GM21515 (cell line): ENCODE results near the gene MORN1.

Source experiments
- ATAC-seq: cut with Tn5 transposase; IDR thresholded peaks from one replicate; pipeline ENCODE4 v1.9.1; 2021; ENCODE audit not compliant: unreplicated experiment

MORN1 gene

DNA sequence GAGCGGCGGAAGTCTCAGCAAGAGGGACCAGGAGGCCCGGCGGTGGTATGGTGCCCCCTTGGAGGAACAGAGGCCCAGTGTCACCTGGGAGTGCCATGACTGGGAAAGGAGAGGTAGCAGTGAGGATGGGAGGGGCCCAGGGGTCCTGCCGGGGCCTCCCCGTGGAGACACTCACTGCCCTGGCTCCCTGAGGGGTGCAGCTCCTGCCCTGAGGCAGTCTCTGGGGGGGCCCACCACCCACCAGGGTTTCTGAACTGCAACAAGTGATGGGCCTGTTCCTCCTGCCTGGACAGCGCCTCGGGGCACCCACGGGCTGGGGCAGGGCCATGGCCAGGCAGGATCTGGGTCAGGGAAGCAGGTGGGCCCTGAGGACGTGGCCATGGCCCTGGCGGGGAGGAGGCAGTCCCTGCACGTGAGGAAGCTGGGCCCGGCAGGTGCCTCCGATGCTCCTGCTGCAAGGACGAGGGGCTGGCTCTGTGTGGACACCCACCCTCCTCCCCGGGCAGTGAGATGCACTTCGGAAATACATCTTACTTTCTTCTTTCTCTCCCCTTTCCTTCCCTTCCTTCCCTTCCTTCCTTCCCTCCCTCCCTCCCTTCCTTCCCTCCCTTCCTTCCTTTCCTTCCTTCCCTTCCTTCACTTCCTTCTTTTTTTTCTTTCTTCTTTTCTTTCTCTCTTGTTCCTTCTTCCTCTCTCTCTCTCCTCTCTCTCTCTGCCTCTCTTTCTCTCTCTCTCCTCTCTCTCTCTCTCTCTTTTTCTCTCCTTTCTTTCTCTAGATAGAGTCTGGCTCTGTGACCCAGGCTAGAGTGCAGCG is 66.6 kb downstream of the MORN1 start:
- ATAC-seq, result no peak

DNA sequence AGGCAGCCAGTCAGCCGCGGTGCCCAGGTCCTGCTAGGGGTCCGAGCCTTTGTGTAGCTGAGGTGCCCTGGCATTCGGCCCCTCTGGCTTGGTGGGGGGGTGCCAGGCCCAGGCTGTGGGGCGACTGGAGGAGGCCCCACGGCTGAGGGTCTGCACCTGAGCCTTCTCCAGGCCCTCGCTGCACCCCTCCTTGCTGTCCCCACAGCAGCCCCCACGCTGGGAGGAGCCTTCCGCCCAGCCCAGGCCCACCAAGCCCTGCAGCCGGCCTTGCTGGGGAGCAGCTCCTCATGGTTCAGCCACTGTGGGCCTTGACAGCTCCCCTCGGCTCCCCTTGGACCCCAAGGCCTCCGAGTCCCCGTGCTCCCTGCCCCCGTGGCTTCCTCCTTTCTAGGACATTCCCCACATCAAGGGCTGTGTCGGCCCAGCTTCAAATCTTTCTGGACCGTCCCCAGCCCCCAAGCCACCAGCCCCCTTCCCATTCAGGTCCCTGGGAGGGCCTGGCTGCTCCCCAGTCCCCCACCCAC is 67.8 kb downstream of the MORN1 start:
- no peak for ATAC-seq

DNA sequence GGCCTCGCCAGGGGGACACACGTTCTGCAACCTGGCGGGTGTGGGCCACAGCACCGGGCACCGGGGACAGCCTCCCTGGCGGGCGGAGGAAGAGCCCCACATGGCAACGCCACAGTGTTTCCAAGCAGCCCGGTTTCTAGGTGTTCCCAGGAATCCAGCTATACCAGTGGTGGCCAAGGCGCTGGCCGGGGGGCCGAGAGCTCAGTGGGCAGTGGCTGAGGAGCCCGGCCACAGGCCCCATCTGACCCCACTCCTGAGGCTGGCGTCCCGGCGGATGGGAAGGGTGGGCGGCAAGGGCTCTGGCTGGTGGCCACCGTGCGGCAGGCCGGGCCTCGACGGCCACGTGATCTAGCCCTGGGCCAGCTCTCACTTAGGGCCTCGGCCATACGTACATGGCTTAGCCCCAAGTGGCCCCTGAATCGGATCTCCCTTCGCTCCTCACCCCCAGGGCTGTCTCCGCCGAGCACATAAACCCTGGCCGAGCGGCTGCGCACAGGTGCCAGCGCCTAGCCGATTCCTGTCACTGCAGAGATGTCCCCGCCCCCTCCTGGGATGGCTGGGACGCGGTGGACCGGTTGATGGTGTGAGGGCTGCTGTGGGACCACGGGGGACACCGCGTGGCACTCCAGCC is 68.7 kb downstream of the MORN1 start:
- ATAC-seq, result no peak

DNA sequence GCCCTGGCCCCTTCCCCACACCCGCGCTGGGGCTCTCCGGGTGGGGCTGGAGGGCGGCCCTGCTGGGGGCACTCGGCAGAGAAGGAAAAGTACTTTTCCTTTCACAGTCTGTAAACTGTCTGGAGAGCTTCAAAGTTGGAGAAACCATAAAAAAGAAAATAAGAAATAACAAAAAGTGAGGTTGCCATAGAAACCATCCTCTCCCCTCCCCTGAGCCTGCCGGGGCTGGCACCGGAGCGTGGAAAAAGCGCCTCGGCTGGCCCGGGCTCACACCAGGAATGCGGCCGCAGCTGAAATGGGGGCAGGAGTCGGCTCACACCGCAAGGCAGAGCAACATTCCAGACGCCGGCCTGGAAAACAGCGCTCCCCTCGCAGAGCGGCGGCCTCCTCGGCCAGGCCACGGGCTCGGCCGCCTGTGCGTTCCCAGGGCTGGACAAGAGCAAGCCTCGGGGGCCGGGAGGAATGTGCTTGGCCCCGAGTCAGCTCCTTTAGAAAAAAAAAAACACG is 69.2 kb downstream of the MORN1 start:
- no peak for ATAC-seq

DNA sequence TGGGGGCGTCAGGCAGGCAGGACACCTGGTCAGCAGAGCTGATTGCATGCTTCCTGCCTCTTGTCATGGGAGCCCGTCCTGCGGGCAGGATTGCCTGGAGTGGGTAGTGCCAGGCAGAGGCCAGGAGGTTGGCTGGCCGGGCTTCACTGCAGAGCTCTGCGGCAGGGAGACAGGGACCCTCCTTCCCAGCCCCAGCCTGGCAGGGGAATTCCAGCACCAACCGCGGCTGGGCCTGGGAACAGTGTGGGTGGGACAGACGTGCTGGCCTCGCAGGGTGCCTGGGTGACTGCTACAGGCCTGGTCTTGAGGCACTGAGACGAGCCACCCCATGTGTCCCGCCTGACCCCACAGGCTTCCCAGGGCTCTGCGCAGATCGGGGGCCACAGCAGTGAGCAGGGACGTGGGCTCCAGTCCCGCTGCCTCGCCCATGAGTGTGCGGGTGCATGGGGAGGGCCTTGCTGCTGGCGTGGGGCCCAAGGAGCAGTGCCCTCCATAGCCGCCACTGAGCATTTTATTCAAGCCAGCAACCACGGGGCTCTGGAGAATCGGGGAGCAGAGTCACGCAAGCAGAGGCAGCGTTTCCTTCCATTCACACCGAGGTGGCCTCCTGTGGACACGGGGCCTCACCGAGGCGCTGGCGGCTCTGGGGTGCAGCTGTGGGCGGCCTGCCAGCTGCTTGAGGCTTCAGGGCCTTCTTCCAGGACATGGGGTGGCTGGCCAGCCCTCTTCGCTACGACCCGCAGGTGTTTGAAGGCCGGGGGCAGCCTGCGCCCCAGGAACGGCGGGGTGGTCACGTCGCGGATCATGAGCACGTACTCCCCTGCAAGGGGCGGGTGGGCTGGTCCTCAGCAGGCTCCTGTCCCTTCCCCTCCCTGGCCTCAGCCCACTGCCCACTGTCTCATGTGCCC is 70.3 kb downstream of the MORN1 start:
- no peak for ATAC-seq

DNA sequence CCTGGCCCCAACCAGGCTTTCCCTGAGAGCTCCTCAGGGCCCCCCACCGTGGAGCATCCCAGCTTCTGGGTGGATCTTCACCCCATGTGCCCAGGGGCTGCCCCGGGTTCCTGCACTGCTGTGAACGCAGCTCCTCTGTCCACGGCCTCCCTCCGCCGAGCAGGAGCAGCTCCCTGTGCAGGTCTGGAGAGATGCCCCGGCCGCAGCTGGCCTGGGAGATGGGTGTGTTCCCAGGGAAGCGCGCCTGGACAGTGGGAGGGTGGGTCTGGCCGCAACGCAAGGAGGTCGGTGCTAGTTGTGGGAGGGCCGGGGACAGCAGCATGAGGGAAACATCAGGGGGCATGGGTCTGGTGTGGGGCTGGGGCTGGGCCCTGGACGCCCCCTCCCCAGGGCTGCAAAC is 71.3 kb downstream of the MORN1 start:
- no peak for ATAC-seq

DNA sequence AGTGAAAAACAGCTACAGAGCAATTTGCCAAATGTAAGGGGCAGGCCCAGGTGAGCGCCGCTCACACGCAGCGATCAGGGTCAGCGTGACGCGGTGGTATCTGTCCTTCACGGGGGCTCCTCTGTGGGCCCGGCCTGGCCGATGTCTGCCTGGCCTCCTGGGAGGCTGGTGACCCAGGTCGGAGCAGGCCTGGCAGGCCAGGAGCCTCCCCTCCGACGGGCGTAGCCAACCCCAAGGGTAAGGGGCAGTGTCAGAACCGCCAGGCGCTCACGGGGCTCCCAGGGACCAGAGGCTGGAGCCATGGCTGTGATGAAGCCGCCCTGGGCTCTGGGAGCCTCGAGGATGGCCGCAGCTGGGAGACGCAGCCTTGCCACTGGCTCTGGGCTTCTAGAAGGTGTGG is 72.1 kb downstream of the MORN1 start:
- ATAC-seq, result no peak

DNA sequence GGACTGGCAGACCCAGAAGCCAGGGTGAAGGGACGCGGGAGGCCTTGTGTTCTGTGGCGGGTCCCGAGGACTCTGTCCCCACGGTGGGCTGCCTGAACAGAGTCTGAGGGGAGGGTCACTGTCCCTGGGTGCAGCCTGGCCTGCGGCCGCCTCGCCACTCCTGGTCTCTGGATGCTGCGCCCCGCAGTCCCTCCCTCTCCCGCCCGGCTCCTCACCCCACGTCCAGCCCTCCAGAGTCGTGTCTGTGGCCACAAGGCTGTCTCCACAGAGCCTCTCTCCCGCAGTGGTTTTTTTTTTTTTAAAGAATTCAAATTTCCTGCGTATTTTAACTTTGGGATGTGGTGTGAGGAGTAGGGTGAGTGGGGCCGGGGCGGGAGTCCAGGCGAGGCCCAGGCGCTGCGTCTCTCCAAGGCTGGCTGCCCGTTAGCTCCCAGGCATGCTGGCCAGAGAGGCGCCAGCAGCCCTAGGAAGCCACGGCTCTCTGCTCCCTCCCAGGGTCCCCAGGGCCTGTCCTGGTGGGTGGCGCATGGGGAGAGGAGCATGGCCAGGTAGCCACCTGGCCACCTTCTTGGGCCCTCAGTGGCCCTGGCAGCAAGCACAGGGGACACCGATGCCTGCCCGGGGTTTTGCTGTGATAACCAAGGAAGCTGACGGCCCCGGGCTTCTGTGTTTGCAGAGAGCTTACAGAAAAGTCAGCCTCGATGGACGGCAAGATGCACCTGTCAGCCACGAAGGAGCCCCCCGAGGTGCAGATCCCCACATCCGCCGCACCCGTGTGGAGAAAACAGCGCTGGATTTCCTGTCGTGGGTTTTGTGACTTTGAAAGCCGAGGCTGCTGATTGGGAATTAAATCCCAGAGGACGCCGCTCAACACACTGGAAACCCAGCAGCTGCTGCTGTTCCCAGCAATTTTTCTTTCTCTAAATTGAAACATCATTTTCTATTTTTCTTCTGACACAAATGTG is 72.8 kb downstream of the MORN1 start:
- no peak for ATAC-seq

DNA sequence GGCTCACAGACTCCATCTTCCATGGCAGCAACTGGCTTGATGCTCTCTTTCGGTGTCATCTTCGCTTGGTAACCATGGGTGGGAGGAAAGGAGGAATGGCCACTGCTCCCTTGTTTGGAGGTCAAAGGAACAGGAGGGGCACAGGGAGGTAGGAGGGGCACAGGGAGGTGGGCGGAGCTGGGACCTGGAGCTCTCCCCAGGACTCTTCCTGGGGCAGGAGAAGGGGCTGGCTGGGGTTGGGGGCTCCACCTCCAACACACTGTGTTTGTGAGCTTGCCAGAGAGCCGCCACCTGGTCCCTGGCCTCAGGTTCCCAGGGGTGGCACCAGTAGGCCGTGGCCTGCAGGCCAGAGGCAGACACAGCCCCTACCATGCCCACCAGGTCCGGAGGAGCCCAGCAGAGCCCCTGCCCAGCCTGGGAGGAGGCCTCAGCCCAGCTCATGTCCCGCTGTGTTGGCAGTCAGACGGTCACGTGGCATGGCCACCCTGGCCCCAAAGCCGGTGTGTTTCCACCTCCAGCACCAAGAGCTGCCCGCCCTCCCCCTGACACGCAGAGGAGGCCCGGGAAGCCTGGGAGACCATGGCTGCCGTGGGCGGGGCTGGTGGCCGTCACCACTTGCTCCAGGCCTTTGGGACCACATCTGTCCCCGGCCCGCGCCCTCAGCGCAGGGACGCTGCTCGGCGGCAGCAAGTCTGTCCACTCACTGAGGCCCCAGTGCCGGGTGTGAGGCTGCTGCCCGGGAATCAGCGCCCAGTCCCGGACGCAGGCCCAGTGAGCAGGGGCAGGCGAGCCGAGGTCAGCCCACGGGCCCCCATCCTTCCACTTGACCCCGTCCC is 73.9 kb downstream of the MORN1 start:
- ATAC-seq, result no peak

DNA sequence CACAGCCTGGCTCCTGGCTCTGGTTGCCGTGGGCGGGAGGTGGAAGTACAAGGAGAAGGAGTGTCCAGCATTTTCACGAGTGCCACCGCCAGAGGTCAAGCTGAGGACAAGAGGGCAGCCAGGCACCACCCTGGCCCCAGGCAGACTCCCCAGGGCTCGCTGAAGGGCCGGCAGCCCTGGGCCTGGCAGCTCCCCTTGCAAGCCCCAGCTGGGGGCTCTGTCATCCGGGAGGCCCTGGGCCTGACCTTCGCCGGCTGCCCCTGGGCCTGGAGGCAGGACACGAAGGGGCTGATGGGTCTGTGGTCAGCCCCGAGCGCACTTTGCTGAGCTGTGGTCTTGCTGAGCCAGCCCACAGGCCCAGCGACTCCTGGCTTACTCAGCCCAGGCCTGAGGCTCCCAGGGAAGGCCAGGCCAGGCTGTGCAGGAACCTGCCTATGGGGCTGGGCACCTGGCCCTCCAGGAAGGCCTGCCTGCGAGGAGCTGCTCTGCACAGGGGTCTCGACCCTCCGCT is 74.8 kb downstream of the MORN1 start:
- ATAC-seq, result no peak

DNA sequence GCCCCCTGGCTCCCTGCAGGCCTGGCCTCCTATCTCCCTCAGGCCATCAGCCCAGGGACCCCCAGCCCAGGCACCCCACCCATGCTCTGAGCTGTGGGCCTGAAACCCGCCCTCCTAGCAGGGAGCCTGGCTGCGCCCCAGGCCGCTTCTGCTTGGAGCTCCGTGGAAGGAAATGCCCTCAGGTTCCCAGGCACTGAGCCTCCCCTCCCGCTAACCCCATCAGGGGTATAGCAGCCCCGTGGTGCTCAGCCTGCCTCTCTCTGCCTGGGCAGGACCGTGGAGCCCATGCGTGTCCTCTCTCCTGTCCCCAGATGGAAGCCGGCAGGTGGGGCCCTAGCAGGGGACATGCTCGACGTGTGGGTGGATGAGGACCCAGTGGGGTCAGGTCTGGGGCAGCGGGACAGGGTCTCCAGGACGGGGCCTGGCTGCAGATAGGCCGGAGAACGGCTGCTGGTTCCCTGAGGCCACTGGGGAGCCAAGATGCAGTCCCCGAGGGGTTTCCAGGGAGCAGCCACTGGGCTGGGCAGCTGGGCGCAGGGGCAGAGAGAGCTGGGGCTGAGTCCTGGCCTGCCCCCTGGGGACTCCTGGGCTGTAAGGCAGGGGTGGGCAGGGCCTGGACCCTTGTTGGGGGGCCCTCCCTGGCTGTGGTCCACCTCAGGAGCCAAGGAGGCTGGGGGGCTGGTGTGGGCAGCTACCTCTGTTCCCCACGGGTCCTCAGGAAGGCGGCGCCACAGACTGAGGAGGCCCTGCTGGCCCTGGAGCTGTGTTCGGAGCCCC is 75.5 kb downstream of the MORN1 start:
- no peak for ATAC-seq

DNA sequence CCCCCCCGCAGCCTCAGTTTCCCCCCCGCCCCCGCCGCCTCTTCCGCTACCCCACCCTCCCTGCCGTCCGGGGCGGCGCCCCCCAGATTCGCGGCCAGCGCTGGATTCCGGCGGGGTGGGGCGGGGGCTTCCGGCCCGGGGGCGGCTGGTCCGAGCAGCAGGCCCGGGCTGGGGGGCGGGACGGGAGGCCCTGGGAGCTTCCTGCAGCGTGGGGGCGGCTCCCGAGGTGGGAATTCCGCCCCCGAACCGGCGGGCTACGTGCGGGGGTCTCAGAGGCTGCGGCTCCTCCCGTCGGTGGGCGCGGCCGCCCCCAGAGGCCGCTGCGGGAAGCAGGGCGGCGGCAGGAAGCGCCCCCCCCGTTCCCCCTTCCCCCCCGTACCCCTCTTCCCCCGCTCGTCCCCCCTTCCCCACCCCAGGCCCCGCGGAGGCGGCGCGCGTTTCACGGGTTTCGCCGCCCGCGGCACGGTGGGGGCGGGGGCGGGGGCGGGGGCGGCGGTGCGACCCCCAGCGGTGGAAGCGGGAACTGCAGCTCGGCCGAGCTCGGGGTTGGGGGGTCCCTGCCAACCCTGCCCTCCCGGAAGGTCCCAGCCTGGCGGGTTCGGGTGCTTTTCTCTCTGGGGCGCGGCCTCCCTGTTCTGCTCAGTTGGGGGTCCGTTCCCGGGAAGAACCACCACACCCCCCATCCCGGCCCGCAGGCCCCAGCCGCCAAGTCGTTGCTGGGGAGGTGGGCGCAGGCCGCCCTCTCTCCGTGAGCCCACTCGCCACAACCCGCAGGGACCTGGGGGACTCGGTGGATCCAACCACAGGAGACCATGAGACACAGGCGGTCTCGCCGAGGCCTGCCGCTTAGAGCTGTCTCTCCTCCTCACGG is 76.3 kb downstream of the MORN1 start:
- ATAC-seq, result no peak

DNA sequence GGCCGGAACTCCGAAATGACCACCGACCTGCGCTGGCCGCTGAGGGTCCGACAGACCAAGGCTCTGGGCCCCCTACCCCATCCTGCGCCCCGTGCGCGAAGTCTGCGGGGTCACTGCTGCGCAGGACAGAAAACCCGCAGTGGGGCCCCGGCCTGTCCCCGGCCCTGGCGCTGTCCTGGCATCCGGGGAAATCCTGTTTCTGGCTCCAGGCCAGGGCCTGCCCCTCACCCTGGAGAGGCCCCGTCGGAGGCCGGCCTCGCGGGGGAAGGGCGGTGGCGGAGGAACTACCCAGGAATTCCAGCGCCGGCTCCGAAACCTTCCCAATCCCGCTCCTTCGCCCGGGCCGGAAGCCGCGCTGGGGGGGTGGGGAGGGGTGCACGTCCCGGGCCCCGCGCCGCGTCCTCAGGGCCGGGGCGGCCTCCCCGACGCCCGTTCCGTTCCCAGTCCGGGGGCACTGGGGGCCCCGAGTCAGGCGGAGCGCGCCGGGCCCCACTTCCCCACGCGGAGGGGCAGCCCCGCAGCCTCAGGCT is 77.0 kb downstream of the MORN1 start:
- no peak for ATAC-seq

DNA sequence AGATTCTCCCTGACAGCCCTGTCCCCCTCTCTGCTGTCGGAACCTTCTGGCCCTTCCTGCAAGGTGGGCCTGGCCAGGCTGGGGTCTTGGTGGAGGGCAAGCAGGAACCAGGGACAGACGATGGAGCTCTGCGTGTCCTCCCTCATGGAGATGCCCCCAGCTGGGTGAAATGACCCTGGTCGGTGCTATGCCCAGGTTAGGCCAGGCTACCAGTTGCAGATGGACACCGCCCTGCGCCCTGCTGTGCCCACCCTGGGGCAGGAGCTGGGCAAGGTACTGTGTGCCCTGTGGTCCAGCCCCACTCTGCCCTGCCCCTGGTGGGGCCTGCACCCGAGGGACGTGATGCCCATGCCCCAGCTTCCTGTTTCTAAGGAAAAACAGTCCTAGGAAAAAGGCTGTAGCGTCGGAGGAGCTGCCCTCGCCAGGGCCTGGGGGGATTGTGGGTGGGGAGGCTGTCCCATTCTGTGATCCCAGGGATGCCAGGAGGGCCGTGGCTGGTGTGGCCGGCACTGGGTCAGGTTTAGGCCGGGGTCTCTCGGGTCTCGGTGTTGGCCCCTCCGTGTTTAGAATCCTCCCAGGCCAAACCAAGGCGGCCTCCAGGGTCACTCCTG is 77.6 kb downstream of the MORN1 start:
- ATAC-seq, result no peak

DNA sequence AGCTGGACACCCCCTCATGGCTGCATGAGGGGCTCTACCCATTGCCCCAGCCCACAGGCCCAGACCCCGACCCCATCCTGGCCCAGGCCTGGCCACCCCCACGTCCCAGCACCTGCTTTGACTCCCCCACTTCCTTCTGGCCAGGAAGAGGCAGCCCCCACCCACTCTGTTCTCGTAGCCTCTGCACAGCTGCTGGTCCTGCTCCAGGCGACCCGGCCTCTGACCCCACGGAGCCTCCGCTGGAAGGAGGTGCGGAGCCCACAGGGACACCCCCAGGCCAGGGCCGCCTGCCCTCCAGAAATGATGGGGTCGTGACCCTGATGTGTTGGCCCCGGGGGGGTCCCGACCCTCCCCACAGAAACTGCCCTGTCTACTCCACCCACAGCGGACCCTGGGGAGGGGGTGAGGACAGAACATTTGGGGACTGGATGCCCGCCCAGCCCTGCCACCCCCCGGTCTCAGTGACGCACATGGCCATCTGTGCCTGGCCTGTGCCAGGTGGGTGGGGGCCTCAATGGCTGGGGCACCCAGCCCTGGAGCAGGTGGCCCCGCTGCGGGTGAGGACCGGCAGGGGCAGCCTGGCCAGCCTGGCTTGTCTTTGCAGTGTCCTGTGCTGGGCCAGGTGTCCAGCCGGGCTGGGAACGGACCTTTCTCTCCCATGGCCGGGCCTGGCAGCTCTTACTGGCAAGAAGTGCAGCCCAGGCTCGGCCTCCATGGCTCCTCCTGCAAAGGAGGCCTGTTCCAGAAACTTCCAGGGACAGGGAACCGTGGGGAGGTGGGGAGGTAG is 78.6 kb downstream of the MORN1 start:
- ATAC-seq, result no peak

DNA sequence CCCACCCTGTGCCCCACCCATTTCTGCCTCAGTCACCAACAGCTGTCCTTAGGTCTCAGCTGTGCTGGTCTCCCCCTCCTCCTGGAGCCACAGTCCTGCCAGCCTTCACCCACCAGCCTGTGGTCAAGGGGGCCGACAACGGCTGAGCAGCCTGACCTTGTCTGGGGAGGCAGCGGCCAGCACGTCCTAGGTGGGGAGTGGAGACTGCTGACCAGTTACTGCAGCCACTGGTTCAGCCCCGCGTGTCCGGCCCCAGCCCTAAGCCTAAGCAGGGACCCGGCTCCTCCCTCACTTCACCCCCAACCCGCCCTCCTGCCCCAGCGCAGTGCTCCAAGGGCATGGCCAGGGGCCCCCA is 79.2 kb downstream of the MORN1 start:
- no peak for ATAC-seq
